Vagina (tissue), 2 donors: Measurements from ENCODE around the gene TBX15. TPM values are rescaled to one million over a fixed set of nuclear protein-coding genes. Genes with fewer than 3 reads are reported as not detected.
A peak's percentile ranks its signal among the peaks of the same experiment; 100 is the strongest.

ENCODE experiments used
- DNase-seq, 2 donors: peaks; one replicate each; pipeline ENCODE4 v3.0.0-alpha.2; 2017; ENCODE audit errors: extremely low spot score in 2 of 2
- H3K27ac ChIP-seq: fragments of 200-600 bp; sonication (generic); one replicate; pipeline ENCODE4 v1.5.1; 2019
- H3K27me3 ChIP-seq: fragments of 200-600 bp; sonication (generic); one replicate; pipeline ENCODE4 v1.5.1; 2019
- H3K36me3 ChIP-seq, 2 donors: fragments of 200-600 bp; sonication (generic); one replicate each; pipeline ENCODE4 v1.5.1; 2017 to 2019
- H3K4me1 ChIP-seq: fragments of 200-600 bp; sonication (generic); one replicate; pipeline ENCODE4 v1.5.1; 2019
- H3K4me3 ChIP-seq, 2 donors: fragments of 200-600 bp; sonication (generic); 1 replicate in 1 of 2; 2 replicates in 1 of 2; pipeline ENCODE4 v1.5.1; 2016 to 2019
- H3K9me3 ChIP-seq: fragments of 200-600 bp; sonication (generic); one replicate; pipeline ENCODE4 v1.5.1; 2019
- CTCF ChIP-seq, 3 experiments: fragments of 450-650 bp in 2 of 3; fragments of 200-600 bp in 1 of 3; sonication (generic) in 1 of 3; IDR thresholded peaks; one replicate each; pipeline ENCODE4 v1.5.1; 2017 to 2019; ENCODE audit warnings: antibody characterized with exemption in 3 of 3, mild to moderate bottlenecking in 2 of 3, moderate library complexity in 2 of 3
- POLR2A ChIP-seq, 2 donors: fragments of 450-650 bp; IDR thresholded peaks; one replicate each; pipeline ENCODE4 v1.6.1; 2017; ENCODE audit warnings: antibody characterized with exemption in 2 of 2, mild to moderate bottlenecking in 2 of 2, moderate library complexity in 2 of 2
- POLR2AphosphoS5 ChIP-seq, 2 donors: sonication (generic); formaldehyde crosslinking; IDR thresholded peaks; one replicate each; pipeline ENCODE4 v1.9.0; 2017; ENCODE audit warnings: antibody characterized with exemption in 2 of 2, mild to moderate bottlenecking in 2 of 2, low read depth in 1 of 2; ENCODE audit not compliant: insufficient read depth in 1 of 2
- intact Hi-C: fragments of 100-400 bp; cut with DNase I; formaldehyde crosslinking; loops from one replicate; pipeline ENCODE4 v1.15.1; 2023
- total RNA-seq: library from RNA; depleted of rRNA; stranded (reverse); fragments of >200 nt; gene quantifications from one replicate; pipeline ENCODE4 v1.2.3, GENCODE V29; 2016

TBX15 gene
- total RNA-seq, 1 donor from 2014 or later: 0.98 TPM

- H3K36me3 ChIP-seq: no peaks in the 10 kb centered on the region
- DNase-seq: no peak
- no peak overlapping the region for H3K4me3 ChIP-seq
- H3K4me1 ChIP-seq: peaks cover 27% of the 10 kb centered on the region
- no peak for TF ChIP-seq POLR2AphosphoS5 (IDR thresholded peaks at IDR 0.05; ENCODE audit: insufficient read depth in 1 of 2, low read depth in 1 of 2)
- no peak for TF ChIP-seq POLR2A (IDR thresholded peaks at IDR 0.05)
- no peak for TF ChIP-seq CTCF (IDR thresholded peaks at IDR 0.05)
- peaks cover 49% of the 10 kb centered on the region for H3K27me3 ChIP-seq
- intact Hi-C loops: no loop called here
- H3K9me3 ChIP-seq: no peaks in the 10 kb centered on the region
- no peak overlapping the region for H3K27ac ChIP-seq
Observed at GRCh38 chr1:118985640-118986554, 2.2 kb downstream of the TBX15 start.

- Histone ChIP-seq H3K4me3 (peak overlapping the region in 1 of 2 donors; percentile 19), H3K36me3 (no peaks in the 10 kb centered on the region), H3K27me3 (peaks cover 56% of the 10 kb centered on the region), H3K9me3 (no peaks in the 10 kb centered on the region), H3K27ac (no peak overlapping the region), H3K4me1 (peaks cover 27% of the 10 kb centered on the region)
- intact Hi-C loops: no loop called here
- TF ChIP-seq CTCF (IDR thresholded peaks at IDR 0.05) (no peak), POLR2AphosphoS5 (IDR thresholded peaks at IDR 0.05; ENCODE audit: insufficient read depth in 1 of 2, low read depth in 1 of 2) (no peak), POLR2A (IDR thresholded peaks at IDR 0.05) (no peak)
- peak in 1 of 2 donors; percentile 34 for DNase-seq
Observed at GRCh38 chr1:118984722-118985639, 3.2 kb downstream of the TBX15 start.

DNA sequence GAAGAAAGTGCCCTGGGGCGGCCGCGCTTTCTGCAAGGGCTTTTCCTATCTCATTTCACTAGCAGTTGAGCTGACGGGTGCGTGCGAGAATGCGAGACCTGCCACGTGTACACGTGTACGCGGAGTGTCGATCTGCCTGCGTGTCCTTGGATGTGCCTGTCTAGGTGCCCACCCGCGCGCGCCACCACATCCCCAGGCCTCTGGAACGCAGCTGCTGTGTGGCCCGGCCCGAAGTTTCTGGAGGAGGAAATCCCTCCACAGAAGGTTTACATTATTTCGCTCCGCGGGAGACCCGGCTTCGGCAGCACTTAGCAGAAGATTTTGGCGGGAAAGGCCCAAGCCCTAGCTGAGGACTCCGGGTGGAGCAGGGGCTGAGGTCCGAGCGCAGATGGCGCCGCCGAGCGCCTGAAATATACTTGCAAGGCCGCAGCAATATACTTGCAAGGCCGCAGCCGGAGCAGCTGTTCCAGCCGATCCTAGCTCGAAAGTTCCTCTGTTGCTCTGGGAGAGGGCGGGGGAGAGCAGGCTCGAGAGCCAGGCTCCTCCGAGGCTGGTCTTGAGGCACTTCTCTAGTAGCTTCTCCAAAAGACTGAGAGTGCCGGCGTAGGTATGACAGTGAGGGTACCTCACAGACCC is 3.9 kb downstream of the TBX15 start:
- H3K27me3 ChIP-seq: peaks cover 54% of the 10 kb centered on the region
- peak overlapping the region in 1 of 2 donors; percentile 19 for H3K4me3 ChIP-seq
- no peaks in the 10 kb centered on the region for H3K9me3 ChIP-seq
- intact Hi-C loops: no loop called here
- no peak overlapping the region for H3K27ac ChIP-seq
- H3K36me3 ChIP-seq: no peaks in the 10 kb centered on the region
- DNase-seq: peak; percentile 64 to 81
- TF ChIP-seq POLR2A (IDR thresholded peaks at IDR 0.05): no peak
- peaks cover 33% of the 10 kb centered on the region for H3K4me1 ChIP-seq

GRCh38 chr1:118983558-118984041 is 4.5 kb downstream of the TBX15 start:
- H3K9me3 ChIP-seq: no peaks in the 10 kb centered on the region
- no peak for TF ChIP-seq POLR2AphosphoS5 (IDR thresholded peaks at IDR 0.05; ENCODE audit: insufficient read depth in 1 of 2, low read depth in 1 of 2)
- no peak for TF ChIP-seq POLR2A (IDR thresholded peaks at IDR 0.05)
- no peak for TF ChIP-seq CTCF (IDR thresholded peaks at IDR 0.05)
- peaks cover 36% of the 10 kb centered on the region for H3K4me1 ChIP-seq
- intact Hi-C loops: no loop called here
- no peak overlapping the region for H3K4me3 ChIP-seq
- peak in 1 of 2 donors; percentile 67 for DNase-seq
- H3K27me3 ChIP-seq: peaks cover 49% of the 10 kb centered on the region
- H3K36me3 ChIP-seq: no peaks in the 10 kb centered on the region
- H3K27ac ChIP-seq: no peak overlapping the region
